Heart right ventricle (tissue), 16 donors: ENCODE data around the gene RP2. TPM values are rescaled to one million over a fixed set of nuclear protein-coding genes. Genes with fewer than 3 reads are reported as not detected.

Experiments
- ATAC-seq, 8 donors: fragments of 200-7000 bp; cut with Tn5 transposase; one replicate each; pipeline ENCODE4 v1.9.1; 2020; ENCODE audit warnings: mild to moderate bottlenecking in 8 of 8, moderate library complexity in 8 of 8, moderate number of reproducible peaks in 1 of 8
- DNase-seq, 2 donors: peaks; one replicate each; pipeline ENCODE4 v3.0.0-alpha.2; 2020
- H3K27ac ChIP-seq, 10 donors: fragments of 200-600 bp; sonication (generic) in 2 of 10; one replicate each; pipeline versions ENCODE4 v1.5.0 to v1.8.0; 2020 to 2022; ENCODE audit warnings: mild to moderate bottlenecking in 3 of 10
- H3K27me3 ChIP-seq, 7 donors: fragments of 200-600 bp; one replicate each; pipeline ENCODE4 v1.8.0; 2021 to 2022; ENCODE audit warnings: mild to moderate bottlenecking in 2 of 7
- H3K36me3 ChIP-seq, 9 donors: fragments of 200-600 bp; sonication (generic) in 1 of 9; one replicate each; pipeline versions ENCODE4 v1.5.0 to v1.8.0; 2020 to 2022; ENCODE audit warnings: mild to moderate bottlenecking in 2 of 9
- H3K4me1 ChIP-seq, 9 donors: fragments of 200-600 bp; sonication (generic) in 1 of 9; one replicate each; pipeline versions ENCODE4 v1.5.0 to v1.8.0; 2020 to 2022; ENCODE audit warnings: mild to moderate bottlenecking in 4 of 9
- H3K4me3 ChIP-seq, 10 donors: fragments of 200-600 bp; sonication (generic) in 2 of 10; one replicate each; pipeline versions ENCODE4 v1.5.0 to v1.8.0; 2020 to 2022; ENCODE audit warnings: mild to moderate bottlenecking in 7 of 10, moderate library complexity in 2 of 10
- H3K9me3 ChIP-seq, 11 donors: fragments of 200-600 bp in 10 of 11; sonication (generic) in 2 of 11; one replicate each; pipeline versions ENCODE4 v1.5.0 to v1.8.0; 2013 to 2022; ENCODE audit warnings: mild to moderate bottlenecking in 2 of 11, control low read depth in 1 of 11, moderate library complexity in 1 of 11
- WGBS, 2 donors: extraction: QIAGEN DNeasy Blood & Tissue Kit; methylation state at CpG; one replicate each; pipeline ENCODE4 v1.1.7; 2013; ENCODE audit warnings: inconsistent platforms in 1 of 2; 5-methylcytosine and 5-hydroxymethylcytosine counted together
- intact Hi-C, 10 donors: fragments of 100-400 bp; cut with DNase I; formaldehyde crosslinking; loops; one replicate each; pipeline versions ENCODE4 v1.11.1 to v1.14.2; 2022
- polyA plus RNA-seq, 2 donors: library from polyadenylated mRNA; stranded (reverse); fragments of 200-250 nt; gene quantifications; one replicate each; pipeline ENCODE4 v1.2.3, GENCODE V29; 2013
- total RNA-seq, 10 donors: library from RNA; stranded (reverse); fragmentation: NEBNext Ultra II Directional in 3 of 10; extraction: Animal tissue kit (Norgen Biotek cat#: 25700) in 3 of 10; gene quantifications; one replicate each; pipeline versions ENCODE4 v1.2.1 to v1.2.4, GENCODE V29; 2021 to 2023
- TF ChIP-seq, protein P1 (sequence below), 9 donors: fragments of 200-600 bp; sonication (generic) in 2 of 9; IDR thresholded peaks; one replicate each; pipeline versions ENCODE4 v1.5.0 to v1.8.0; 2021 to 2022; ENCODE audit warnings: antibody characterized with exemption in 9 of 9, mild to moderate bottlenecking in 5 of 9, moderate library complexity in 1 of 9
- donor health status: Arrhythmogenic right ventricular cardiomyopathy.
- donor health status: ischemic (EF 13 %, LVEDD 7.1; RV severe dilation, severe dysfunction).
- donor health status: healthy with polysubstance abuse.
- donor health status: DM: no; HTN: yes; CAD: no.
- donor health status: DM: no; HTN: no; CAD: no.
- donor health status: ischemic (EF 25% LVEDD 6.9; RV normal size, moderate dysfunction).
- donor health status: ischemic (EF 25% LVEDD 5.7; RV mildly dilated, moderate dysfunction).
- donor health status: healthy.
- donor health status: DM: yes; HTN: yes; CAD: no.
- donor health status: Ischemic cardiomyopathy.
- donor health status: ischemic (EF 35%, LVEDD 5.7; RV mildly dilated, moderate dysfunction).
- donor health status: nonischemic (EF 11% LVEDD 7.7; RV severe dilation, severe dysfunction).
- donor health status: DM: yes; HTN: yes; CAD: no.
- donor health status: PGD.
- donor health status: ischemic (EF 29% LVEDD 5.4; RV normal size, mild dysfunction).
- donor health status: nonischemic (EF 23%, LVEDD 6.1; RV moderate dilation, normal function).

RP2 gene
- total and polyA plus RNA-seq, 12 donors, result 2.2 to 5.8 (median 2.9) TPM

DNA sequence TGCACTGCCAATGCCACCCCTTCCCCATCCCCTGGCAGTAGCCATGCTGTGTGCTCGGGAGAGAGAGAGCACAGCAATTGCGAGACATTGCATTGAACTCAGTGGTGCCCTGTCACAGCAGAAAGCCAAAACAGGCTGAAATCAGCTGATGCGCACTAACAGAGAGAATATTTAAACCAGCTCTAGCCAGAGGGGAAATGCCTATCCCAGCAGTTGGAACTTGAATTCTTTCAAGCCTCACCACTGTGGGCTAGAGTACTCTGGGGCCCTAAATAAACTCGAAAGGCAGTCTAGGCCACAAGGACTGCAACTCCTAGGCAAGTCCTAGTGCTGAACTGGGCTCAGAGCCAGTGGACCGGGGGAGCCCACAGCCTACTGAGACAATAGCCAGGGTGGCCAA is 17.7 kb upstream of the RP2 start:
- H3K27ac ChIP-seq, result no peak overlapping the region
- no peaks in the 10 kb centered on the region for H3K36me3 ChIP-seq
- H3K27me3 ChIP-seq, result peaks cover 0 to 5% (median 0%) of the 10 kb centered on the region in 7 donors
- H3K4me3 ChIP-seq, result no peak overlapping the region
- 77 to 82% methylated on average over 5 of the region's 5 CpGs for WGBS, 2 donors
- intact Hi-C loops, result no loop called here
- no peaks in the 10 kb centered on the region for H3K4me1 ChIP-seq
- TF ChIP-seq, protein P1, sequence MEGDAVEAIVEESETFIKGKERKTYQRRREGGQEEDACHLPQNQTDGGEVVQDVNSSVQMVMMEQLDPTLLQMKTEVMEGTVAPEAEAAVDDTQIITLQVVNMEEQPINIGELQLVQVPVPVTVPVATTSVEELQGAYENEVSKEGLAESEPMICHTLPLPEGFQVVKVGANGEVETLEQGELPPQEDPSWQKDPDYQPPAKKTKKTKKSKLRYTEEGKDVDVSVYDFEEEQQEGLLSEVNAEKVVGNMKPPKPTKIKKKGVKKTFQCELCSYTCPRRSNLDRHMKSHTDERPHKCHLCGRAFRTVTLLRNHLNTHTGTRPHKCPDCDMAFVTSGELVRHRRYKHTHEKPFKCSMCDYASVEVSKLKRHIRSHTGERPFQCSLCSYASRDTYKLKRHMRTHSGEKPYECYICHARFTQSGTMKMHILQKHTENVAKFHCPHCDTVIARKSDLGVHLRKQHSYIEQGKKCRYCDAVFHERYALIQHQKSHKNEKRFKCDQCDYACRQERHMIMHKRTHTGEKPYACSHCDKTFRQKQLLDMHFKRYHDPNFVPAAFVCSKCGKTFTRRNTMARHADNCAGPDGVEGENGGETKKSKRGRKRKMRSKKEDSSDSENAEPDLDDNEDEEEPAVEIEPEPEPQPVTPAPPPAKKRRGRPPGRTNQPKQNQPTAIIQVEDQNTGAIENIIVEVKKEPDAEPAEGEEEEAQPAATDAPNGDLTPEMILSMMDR (IDR thresholded peaks at IDR 0.05), result no peak
- DNase-seq, result no peak
- ATAC-seq, result no peak
- peaks cover 0 to 7% (median 0%) of the 10 kb centered on the region in 11 donors for H3K9me3 ChIP-seq

DNA sequence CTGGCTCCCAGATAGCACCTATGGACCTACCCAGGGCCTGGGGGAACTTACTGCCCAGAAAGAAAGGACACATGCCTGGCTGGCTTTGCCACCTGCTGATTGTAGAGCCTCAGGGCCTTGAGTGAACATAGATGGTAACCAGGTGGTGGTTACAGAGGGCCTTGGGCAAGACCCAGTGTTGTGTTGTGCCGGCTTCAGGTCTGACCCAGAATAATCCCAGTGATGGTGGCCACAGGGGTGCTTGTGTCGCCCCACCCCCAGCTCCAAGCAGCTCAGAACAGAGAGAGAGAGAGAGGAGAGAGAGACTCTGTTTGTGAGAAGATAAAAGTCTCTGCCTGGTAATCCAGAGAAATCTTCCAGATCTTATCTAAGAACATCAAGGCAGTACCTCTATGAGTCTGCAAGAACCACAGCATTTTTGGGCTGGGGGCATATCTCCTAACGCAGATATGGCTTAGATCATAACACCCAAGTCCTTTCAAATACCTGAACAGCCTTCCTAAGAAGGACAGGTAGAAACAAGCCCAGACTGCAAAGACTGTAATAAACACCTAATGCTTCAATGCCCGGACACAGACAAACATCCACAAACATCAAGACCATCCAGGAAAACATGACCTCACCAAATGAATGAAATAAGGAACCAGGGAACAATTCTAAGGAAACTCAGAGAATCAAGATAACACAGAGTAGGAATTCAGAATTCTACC is 16.3 kb upstream of the RP2 start:
- DNase-seq (no peak), ATAC-seq (no peak)
- TF ChIP-seq, protein P1 (IDR thresholded peaks at IDR 0.05), result no peak
- 76 to 88% methylated on average over 4 of the region's 4 CpGs for WGBS, 2 donors
- Histone ChIP-seq H3K36me3 (no peaks in the 10 kb centered on the region), H3K9me3 (peaks cover 0 to 7% (median 0%) of the 10 kb centered on the region in 11 donors), H3K27me3 (peaks cover 0 to 5% (median 0%) of the 10 kb centered on the region in 7 donors), H3K4me1 (no peaks in the 10 kb centered on the region), H3K27ac (no peak overlapping the region), H3K4me3 (no peak overlapping the region)
- intact Hi-C loops, result no loop called here

DNA sequence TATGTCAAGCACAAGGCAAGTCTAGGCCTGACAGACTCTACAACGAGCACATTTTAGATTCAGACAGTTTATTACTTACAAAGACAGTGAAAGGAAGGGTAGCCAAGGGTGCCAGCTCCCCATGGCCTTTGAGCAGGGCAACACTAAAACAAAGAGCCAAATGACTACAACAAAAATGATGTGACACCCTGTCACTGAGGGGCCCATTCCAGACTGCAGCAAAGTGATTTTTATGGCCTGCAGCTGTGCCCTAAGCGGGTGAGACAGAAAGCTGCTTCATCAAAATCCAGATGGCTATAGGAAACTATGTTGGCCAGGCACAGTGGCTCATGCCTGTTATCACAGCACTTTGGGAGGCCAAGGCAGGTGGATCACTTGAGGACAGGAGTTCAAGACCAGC is 13.4 kb upstream of the RP2 start:
- no peak for ATAC-seq
- TF ChIP-seq, protein P1 (IDR thresholded peaks at IDR 0.05), result no peak
- intact Hi-C loops, result no loop called here
- H3K4me1 ChIP-seq, result no peaks in the 10 kb centered on the region
- DNase-seq, result no peak
- peaks cover 0 to under 1% (median 0%) of the 10 kb centered on the region in 7 donors for H3K27me3 ChIP-seq
- H3K9me3 ChIP-seq, result peaks cover 0 to 7% (median 0%) of the 10 kb centered on the region in 11 donors
- 71 to 83% methylated on average over 2 of the region's 2 CpGs for WGBS, 2 donors
- no peak overlapping the region for H3K4me3 ChIP-seq
- no peak overlapping the region for H3K27ac ChIP-seq
- H3K36me3 ChIP-seq, result no peaks in the 10 kb centered on the region

DNA sequence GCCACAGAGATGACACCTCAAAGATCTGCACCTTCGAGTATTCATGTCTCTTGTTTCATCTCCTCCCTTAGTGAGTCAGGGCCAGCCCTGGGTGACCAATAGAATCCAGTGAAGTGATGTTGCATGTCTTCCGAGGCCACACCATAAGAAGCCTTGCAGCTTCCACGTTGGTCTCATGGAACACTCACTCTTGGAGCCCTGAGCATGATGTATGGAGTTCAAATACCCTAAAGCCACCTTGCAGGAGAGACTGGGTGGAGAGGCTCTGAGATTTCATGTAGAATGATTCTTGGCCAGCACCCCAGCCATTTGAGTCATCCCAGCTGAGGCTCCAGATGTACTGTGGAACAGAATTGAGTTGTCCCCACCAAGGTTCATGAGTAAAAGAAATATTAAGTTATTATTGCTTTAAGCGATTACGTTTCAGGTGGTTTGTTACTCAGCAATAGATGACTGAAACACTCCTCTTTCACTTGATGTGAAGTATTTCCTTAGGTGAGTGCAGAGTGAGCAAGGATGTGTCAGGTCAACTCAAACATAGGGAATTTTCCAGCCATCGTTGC is 5.0 kb upstream of the RP2 start:
- TF ChIP-seq, protein P1 (IDR thresholded peaks at IDR 0.05), result no peak
- DNase-seq (no peak), ATAC-seq (no peak)
- WGBS, 2 donors, result 83 to 88% methylated on average over 6 of the region's 6 CpGs
- Histone ChIP-seq H3K9me3 (peaks cover 0 to 3% (median 0%) of the 10 kb centered on the region in 11 donors), H3K4me1 (peaks cover 0 to 9% (median 0%) of the 10 kb centered on the region in 9 donors), H3K27ac (no peak overlapping the region), H3K27me3 (peaks cover 0 to 11% (median 0%) of the 10 kb centered on the region in 7 donors), H3K36me3 (no peaks in the 10 kb centered on the region), H3K4me3 (no peak overlapping the region)
- intact Hi-C loops, result loop anchor here in 1 of 10 donors (10.0 kb wide), 1 partner anchor 53 kb away; no protein-coding TSS in a partner anchor
